GM23338 (cell line): ENCODE data around the gene SNCB.

Experiments
- EZH2 ChIP-seq: fragments of 200-600 bp; sonication (generic); IDR thresholded peaks from one replicate; pipeline ENCODE4 v1.8.0; 2017; ENCODE audit warnings: antibody characterized with exemption, mild to moderate bottlenecking, low read depth; ENCODE audit not compliant: unreplicated experiment
- POLR2AphosphoS5 ChIP-seq: IDR thresholded peaks from 2 replicates; pipeline ENCODE4 v1.6.1; 2016; ENCODE audit warnings: antibody characterized with exemption, low read depth
- TF ChIP-seq, protein P1 (sequence below), 2 experiments: fragments of 200-600 bp in 1 of 2; sonication (generic) in 1 of 2; conservative IDR thresholded peaks; 2 replicates each; pipeline versions ENCODE4 v1.5.1 to v1.6.1; 2016 to 2017; ENCODE audit warnings: antibody characterized with exemption in 2 of 2, low read depth in 2 of 2, mild to moderate bottlenecking in 2 of 2, moderate library complexity in 1 of 2

DNA sequence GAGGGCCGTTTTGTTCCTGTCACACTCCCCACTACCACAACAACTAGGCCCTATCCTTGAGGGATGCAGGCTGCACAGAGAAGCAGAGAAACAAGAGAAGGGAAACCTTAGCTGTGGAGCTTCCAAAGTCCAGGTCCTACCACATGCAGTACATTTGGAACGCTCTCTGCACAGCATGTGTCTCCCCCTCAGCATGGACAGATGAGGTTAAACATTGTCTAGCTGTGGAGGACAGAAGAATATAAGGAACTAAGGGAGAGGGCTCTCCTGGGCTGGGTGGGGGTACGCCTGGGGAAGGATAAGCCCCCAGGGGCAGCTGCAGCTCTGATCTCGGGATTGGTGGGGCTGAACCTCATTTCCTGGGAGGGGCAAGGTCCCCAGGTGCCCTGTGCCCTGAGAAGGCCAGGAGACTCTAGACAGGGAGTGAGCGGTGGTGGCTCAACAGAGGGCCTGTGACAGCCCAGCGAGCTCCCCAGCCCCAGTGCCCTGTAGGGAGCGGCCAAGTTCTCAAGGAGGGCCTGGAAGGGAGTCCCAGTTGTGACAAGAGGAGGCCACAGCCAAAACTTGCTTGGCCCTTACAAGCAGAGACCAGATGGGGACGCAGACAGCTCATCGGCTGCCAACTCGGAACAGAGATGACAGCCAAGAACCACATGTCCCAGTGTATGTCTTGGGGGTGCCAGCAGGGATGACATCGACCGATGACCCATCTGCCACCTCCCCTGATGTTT, 47.0 kb upstream of the SNCB start:
- TF ChIP-seq, protein P1, sequence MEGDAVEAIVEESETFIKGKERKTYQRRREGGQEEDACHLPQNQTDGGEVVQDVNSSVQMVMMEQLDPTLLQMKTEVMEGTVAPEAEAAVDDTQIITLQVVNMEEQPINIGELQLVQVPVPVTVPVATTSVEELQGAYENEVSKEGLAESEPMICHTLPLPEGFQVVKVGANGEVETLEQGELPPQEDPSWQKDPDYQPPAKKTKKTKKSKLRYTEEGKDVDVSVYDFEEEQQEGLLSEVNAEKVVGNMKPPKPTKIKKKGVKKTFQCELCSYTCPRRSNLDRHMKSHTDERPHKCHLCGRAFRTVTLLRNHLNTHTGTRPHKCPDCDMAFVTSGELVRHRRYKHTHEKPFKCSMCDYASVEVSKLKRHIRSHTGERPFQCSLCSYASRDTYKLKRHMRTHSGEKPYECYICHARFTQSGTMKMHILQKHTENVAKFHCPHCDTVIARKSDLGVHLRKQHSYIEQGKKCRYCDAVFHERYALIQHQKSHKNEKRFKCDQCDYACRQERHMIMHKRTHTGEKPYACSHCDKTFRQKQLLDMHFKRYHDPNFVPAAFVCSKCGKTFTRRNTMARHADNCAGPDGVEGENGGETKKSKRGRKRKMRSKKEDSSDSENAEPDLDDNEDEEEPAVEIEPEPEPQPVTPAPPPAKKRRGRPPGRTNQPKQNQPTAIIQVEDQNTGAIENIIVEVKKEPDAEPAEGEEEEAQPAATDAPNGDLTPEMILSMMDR (conservative IDR thresholded peaks at IDR 0.05; ENCODE audit: low read depth in 2 of 2), result no peak
- TF ChIP-seq EZH2, result no peak
- no peak for TF ChIP-seq POLR2AphosphoS5
